ENCODE results near the gene WASHC2A.

- no peak for TF ChIP-seq EP300 (IDR thresholded peaks at IDR 0.05; ENCODE audit: low read depth)
- TF ChIP-seq CTCF (IDR thresholded peaks at IDR 0.05): no peak
- TF ChIP-seq POLR2A (IDR thresholded peaks at IDR 0.05): no peak
Observed at GRCh38 chr10:50063100-50063499, 4.7 kb upstream of the WASHC2A start.
